GM04503 (cell line): Measurements from ENCODE around the gene ADIG.
A peak's percentile ranks its signal among the peaks of the same experiment; 100 is the strongest.

ENCODE experiments used
- DNase-seq: peaks from one replicate; pipeline ENCODE4 v3.0.0-alpha.2; 2012; ENCODE audit warnings: low read depth

ADIG gene

DNA sequence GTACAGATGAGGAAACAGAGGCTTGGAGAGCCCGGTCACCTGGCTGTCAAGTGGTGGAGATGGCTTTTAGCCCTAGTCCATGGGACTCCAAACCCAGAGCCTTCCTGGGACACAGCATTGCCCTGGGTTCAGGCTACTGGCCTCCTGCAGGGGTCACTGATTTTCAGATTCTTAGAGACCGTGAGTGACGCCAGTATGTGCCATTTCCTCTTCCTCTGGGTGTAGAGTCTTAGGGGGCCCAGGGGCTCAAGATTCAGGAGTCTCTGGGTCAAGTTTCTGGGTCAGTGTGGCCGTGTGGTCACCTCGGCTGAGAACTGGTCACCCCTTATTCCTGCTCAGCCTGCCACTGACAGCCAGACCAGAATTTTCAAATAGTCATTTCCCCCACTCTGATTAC lies 21.2 kb downstream of the ADIG start:
- no peak for DNase-seq

DNA sequence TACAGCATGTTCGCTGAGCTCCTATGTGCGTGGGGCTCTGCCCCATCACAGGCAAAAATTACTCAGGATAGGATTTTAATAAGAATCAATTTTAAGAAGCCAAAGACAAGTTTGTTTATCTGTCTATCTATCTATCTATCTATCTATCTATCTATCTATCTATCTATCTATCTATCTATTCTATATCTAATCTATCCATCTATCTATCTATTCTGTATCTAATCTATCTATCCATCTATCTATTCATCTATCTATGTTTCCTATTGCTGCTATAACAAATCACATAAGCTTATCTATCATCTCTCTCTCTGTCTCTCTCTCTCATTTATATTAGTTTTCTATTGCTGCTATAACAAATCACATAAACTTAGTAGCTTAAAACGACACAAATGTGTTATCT lies 22.3 kb downstream of the ADIG start:
- no peak for DNase-seq

DNA sequence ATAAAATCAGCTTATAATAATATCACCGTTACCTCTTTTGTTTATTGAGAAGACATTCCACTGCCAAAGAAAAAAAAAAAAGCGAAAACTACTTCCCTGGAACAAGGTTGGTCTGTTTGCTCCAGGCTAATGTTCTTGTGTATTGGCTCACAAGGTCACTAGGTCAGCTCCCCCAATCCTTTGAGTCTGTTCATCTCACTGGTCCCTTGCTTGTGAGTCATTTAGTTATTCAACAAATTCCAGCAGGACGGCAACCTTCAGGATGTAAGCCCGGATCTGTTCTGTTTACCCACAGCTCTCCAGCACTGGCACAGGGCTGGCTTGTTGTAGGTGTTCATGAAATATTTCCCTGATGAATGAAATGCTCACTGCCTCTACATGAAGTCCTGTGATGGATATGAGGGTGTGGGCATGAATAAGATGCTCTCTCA lies 23.9 kb downstream of the ADIG start:
- no peak for DNase-seq

DNA sequence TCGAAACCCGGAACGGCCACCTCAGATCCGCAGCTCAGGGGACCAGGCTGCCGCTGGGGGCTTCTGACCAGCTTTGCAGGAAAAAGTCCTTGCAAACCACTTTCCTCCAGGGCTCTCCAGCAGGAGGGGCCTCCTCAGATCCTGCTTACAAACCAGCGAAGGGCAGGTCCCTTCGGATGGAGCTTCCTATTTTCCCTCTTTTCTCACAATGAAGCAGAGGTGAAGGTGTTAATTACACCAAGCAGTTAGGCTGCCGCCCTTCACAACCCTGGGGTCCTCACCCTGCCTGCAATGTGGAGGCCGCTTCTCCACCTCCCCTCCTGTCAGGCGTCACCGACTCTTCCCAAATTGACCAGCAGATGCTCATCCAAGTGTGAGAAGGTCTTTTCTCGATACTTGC lies 26.4 kb downstream of the ADIG start:
- DNase-seq = no peak

DNA sequence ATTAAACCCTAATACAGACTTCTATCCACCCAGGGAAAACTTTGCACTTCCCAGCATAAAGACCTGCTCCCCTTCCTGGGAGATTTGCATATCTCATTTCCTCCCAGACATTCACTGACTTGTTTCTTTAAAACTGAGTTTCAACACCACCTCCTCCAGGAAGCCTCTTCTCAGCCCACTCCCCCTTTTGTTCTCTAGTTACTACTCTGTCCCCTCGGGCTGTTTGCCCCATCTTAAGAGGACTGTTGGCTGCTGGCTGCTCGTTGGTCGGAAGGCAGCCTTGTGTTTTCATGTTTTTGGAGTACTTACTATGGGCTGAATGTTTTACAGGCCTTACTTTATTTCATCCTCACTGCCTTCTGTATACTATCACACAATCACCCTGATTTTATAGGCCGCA lies 27.2 kb downstream of the ADIG start:
- no peak for DNase-seq

DNA sequence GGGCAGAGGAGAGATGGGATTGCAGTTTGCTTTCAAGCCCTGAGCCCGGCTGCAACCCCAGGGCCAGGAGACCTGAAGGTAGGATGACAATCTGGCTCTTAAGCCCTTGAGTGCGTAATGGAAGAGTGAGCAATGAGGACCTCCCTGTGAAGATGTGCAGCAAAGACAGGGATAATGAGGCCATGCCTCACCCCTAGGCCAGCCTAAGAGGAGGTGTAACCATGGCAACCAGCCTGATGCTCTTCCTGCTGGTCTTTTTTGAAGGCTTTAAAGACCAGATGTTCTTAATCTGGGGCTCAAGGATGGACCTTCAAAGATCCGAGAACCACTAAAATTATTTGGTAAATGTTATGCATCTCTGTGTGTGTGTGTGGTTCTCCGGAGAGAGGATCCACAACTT lies 28.8 kb downstream of the ADIG start:
- no peak for DNase-seq

DNA sequence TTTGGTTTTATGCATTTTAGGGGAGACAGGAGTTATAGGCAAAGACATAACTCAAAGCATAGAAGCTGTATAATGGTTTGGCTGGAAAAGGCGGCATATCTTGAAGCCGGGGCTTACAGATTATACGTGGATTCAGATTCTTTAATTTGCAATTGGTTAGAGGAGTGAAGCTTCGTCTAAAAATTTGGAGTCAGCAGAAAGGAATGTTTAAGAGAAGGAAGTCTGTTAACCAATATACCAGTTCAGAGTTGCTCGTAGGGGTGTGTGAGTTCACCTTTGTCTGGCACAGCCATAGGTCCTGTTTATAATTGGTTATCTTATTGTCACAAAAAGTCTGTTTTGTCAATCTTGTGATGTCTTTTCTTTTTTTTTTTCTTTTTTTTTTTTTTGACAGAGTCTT lies 29.5 kb downstream of the ADIG start:
- no peak for DNase-seq

DNA sequence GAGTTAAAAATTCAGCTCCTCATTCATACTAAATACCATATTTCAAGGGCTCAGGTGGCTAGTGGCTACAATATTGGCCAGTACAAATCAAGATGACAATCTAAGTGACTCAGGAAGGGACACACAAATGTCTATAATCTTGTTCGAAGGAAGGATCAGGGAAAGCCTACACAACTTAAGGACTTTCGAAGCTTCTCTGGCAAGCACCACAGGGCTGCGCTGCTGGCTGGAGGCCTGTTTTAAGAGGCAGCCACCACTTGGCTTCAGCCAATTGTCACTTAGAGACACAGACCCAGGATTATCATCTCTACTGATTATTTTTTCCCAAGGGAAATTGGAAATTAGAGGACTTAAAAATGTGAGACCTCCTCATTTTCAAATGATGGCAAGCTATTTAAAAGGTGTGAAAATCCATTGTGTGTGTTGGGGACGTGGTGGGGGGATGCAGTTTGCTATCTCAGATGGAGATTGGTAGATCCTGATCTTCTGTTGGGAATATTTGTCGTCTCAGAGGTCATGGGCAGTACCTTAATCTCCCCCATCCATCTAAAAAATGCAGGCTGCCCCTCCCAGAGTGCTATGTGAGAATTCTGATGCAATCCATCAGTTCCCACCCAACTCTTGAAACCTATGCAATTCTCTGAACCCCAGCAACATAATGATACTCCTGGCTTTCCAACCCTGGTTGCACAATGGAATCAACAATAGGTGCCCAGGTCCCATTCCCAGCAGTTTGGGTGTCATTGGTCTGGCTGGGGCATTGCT lies 31.9 kb downstream of the ADIG start:
- DNase-seq = no peak

DNA sequence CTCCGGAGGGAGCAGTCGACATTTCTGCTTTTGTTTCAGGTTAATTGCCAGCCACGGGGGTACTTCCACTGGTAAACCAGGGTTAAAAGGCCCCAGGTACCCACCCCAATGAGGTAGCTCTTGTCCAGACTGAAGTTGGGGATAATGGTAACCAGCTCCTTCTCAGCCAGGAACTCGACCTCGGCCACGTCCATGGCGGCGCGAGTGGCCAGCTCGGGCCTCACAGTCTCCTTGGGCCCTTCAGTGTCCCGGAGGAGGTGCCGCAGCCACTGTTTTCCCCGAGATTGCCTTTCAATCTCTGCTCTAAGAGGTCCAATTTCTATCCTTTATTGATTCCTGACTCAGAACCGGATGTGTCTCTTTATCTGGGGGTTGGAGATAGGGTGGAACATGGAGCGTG lies 34.3 kb downstream of the ADIG start:
- no peak for DNase-seq

DNA sequence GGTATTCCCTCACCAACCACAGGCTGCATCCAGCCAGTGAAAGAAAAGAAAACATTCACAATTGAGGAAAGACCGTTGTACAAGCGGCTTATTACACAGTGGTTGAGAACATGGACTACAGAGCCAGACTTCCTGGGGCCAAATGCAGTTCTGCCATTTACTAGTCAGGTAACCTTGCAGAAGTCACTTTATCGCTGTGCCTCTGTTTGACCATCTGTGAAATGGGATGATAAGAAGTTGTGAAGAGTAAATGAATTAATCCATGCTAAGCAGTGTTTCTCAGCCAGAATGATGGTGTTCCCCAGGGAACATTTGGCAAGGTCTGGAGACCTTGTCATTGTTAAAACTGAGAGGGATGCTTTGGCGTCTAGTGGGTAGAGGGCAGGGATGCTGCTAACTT lies 35.5 kb downstream of the ADIG start:
- no peak for DNase-seq

DNA sequence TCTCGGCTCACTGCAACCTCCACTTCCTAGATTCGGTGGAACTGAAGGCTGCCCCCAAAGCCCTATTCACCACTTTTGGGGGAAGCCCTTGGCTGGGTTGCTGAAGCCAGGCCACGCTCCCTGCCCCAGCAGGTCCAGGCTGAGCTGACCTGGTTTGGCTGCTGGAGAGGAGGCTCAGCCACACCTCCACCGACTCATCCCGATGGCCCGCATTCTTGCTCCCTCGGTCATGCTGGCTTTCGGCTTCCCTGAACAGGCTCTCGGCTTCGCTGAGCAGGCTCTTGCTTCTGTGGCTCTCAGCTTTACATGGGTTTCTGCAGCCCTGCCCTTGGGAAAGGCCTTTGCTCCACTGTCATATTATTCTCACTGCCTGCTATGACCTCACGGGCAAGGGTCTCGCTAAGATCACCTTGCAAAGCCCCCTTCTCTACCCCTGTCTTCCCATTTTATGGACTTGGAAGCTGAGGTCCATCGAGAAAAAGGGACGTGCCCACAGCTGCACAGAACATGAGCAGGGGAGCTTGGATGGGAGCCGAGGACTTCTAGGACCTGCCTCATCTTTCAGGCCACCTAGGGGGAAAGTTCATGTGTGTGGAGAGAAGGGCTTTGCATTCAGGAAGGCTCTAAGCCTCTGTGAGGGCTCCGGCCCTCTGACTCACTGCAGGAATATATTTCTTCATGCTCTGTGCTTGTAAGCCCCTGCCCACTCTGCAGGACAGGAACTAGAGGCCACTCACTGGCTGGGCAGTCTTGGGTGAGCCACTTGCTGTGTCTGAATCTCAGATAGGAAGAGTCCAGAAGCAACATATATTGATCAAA lies 36.2 kb downstream of the ADIG start:
- peak; percentile 1 for DNase-seq

DNA sequence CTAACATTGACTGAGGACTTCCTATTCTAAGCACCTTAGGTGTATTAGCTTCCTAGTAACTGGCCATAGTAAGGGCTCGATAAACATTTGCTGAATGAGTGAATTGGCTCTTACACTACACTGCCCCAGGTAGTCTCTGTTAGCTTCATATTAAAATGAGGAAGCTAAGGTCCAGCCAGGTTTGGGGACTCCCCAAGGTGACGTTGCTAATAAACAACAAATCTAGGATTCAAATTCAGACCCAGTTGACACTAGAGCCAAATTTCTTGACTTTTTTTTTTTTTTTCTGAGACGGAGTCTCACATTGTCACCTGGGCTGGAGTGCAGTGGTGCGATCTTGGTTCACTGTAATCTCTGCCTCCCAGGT lies 36.8 kb downstream of the ADIG start:
- no peak for DNase-seq

DNA sequence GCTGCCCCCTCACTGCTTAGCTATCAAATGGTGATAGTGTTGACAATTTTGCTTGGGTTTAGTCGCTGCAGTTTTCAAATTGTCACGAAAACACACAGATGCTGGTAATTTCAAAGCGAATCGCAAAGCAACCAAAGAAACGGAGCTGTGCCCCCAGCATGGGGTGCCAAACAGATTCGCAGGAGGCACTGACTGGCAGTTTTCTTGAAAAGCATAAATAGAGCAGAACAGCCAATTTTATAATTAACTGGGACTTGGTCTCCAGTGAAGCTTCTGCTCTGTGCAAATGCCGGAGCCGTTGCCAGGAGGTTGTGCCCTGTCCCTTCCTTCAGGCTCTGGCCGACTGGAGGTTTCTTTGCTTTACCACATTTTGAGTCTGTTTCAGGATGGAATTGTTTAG lies 39.4 kb downstream of the ADIG start:
- DNase-seq = no peak

DNA sequence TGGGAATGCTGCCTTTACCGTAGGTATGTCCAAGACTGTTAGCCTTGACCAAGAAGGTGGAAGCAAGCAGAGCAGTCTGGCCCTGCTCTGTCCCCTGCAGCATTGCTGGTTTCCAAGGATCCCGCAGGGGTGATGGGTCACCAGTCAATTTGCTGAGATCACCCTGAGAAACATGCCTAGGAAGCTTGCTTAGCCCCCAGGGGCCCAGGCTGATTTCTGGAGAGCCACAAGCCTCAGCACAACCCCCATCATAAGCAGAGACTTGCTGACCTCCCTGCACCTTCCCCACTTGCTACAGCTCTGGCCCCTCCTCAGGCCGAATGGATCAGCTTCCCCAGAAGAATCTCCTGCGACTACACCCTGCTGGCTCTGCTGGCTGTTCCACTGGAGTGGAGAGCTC lies 42.1 kb downstream of the ADIG start:
- DNase-seq = no peak

DNA sequence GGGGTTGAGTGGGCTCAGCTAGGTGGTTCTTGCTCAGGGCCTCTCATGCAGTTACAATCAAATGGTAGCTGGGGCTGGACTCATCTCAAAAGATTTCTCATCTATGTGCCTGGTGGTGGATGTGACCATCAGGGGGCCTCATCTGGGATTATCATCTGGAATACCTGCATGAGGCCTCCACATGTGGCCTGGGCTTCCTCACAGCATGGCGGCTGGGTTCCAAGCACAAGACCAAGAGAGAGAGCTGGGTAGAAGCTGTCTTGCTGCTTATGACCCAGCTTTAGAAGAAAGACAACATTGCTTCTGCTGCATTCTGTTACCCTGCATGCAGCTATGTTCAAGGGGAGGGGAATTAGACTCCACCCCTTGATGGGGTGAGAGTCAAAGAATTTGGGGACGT lies 43.1 kb downstream of the ADIG start:
- no peak for DNase-seq

DNA sequence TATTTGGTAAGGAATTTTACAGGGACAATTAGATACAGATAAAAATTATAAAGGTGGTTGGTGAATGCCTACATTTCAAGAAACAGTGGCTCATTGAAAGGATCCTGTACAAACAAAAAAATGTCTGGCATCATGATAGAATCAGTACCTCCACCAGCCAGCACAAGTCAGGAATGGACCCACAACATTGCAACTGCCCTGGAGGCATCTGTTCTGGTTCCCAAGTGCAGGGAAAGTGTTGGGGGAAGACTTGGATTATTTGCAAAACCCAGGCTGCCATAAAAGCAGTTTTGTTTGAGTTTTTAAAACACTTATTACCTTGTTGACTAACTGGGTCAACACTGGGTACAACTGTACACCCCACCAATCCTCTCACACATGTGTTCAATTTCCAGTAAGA lies 44.9 kb downstream of the ADIG start:
- no peak for DNase-seq

DNA sequence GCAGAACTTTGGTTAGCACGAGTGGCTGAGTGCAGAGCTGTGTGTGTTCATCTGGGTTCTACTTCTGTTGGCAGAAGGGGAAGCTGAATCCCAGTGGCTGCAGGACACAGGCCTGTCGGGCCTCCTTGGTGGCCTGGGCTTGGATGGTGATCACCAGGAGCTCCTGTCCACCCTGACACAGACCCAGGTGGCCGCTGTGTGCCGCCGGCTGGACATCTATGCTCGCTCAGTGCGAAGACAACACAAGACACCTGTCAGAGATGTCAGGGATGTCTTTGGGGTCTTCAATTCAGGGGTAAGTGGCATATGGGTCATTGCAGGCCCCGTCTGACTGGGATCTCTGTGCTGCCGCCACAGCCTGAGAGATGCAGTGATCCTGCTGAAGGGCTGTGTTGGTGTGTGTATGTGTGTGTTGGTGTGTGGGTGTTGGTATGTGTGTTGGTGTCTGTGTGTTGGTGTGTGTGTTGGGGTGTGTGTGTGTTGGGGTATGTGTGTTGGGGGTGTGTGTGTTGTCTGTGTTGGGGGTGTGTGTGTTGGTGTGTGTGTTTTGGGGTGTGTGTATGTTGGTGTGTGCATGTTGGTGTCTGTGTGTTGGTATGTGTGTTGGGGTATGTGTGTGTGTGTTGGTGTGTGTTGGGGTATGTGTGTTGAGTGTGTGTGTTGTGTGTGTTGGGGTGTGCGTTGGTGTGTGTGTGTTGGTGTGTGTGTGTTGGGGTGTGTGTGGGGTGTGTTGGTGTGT lies 46.1 kb downstream of the ADIG start:
- DNase-seq = no peak

DNA sequence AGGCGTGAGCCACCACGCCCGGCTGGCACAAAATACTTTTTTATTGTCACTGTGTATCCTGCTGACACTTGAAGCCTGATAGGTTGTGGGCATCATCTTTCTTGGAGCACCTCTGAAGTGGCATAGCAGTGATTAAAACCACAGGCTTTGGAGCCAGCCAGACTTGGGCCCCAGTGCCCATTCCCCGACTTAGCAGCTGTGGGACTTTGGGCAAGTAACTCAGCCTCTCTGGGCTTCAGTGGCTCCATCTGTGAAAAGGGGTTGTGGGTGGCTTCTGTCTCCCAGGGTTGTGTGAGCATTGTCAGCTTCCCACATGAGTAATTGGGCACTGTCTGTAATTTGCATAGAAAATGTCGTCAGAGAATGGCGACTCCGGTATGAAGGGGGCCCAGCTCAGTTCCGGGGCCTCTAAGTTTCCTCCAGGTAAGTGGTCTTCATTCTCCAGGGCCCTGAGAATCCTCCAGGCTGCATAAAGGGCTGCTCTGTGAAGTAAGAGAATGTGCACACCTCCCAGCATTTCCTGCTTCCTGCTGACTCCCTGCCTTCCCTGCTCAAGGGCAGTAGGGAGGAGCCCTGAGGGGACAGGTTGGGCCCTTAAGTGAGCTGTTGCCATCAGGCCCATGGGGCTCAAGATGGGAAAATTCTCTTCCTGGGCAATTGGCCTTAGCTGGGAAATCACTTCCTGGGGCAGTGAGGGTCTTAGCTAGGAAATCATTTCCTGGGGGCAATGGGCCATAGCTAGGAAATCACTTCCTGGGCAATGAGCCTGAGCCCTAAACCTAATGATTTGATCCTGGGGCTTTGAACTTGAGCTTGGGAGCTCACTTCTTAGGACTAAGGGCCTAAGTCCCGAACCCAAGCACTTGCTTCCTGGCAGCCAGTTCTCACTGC lies 47.8 kb downstream of the ADIG start:
- no peak for DNase-seq

DNA sequence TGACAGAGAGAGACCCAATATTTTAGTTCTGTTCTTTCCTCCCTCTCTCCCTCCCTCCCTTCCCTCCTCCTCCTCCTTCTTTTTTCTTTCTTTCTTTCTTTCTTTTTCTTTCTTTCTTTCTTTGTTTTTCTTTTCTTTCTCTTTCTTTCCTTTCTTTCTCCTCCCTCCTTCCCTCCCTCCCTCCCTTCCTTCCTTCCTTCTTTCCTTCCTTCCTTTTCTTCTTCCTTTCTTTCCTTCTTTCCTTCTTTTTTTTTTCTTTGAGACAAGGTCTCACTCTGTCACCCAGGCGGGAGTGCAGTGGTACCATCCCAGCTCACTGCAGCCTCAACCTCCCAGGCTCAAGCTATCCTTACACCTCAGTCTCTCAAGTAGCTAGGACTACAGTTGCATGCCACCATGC lies 49.0 kb downstream of the ADIG start:
- no peak for DNase-seq

DNA sequence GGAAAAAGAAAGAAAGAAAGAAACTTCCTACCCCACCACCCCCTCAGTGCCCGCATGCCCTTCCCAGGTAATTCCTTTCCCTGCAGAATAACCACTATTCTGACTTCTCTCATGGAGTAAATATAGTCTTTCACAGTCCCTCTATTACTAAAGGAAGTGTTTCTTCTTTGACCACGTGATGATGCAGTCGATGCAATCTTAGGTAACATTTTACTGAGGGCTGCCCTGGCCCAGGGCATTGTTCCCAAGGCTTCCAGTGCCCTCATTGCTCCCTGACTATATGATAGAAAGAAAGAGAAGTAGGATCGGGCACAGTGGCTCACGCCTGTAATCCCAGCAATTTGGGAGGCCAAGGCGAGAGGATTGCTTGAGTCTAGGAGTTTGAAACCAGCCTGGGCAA lies 49.7 kb downstream of the ADIG start:
- no peak for DNase-seq

DNA sequence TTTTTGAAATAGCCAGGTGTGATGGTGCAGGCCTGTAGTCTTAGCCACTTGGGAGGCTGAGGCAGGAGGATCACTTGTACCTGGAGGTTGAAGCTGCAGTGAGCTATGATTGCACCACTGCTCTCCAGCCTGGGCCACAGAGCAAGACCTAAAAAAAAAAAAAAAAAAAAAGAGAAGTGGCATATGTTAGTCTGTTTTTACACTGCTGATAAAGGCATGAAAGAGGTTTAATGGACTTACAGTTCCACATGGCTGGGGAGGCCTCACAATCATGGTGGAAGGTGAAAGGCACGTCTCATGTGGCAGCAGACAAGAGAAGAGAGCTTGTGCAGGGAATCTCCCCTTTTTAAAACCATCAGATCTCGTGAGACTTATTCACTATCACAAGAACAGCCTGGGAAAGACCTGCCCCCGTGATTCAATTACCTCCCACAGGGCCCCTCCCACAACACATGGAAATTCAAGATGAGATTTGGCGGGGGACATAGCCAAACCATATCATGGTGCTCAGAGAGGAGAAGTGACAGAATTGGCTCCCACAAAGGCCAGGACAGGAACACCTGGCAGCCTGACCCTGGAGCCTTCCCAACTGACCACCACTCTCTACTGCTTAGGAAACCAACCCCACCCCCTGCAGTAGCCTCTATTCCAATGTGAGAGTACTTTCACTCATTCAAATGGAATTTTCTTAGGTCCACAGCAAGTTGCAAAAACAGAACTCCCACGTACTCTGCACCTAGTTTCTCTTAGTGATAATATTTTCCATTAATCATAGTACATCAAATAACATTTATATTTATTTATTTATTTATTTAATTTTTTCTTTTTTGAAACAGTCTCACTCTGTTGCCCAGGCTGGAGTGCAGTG lies 50.4 kb downstream of the ADIG start:
- no peak for DNase-seq
